Cardiac septum (tissue), 1 donor: ENCODE measurements around the gene INPP4B. TPM values are rescaled to one million over a fixed set of nuclear protein-coding genes. Genes with fewer than 3 reads are reported as not detected.

Experiments
- DNase-seq: peaks from one replicate; pipeline ENCODE4 v3.0.0-alpha.2; 2020; ENCODE audit warnings: low spot score
- intact Hi-C: fragments of 100-400 bp; cut with DNase I; formaldehyde crosslinking; loops from one replicate; pipeline ENCODE4 v1.14.0; 2022
- total RNA-seq: library from RNA; stranded (reverse); fragmentation: NEBNext Ultra II Directional; extraction: Animal tissue kit (Norgen Biotek cat#: 25700); gene quantifications from one replicate; pipeline ENCODE4 v1.2.1, GENCODE V29; 2021
- donor health status: DM: no; HTN: no; CAD: no.

INPP4B gene
- total RNA-seq, 1 donor from 2014 or later: 83.1 TPM

- intact Hi-C loops: no loop called here
- DNase-seq: no peak
These were observed 402.6 kb downstream of the INPP4B start for GRCh38 chr4:142443469-142443868.

- DNase-seq: no peak
- intact Hi-C loops: no loop called here
These were observed 406.0 kb downstream of the INPP4B start for GRCh38 chr4:142440093-142440492.

GRCh38 chr4:142435599-142436235 lies 410.4 kb downstream of the INPP4B start:
- DNase-seq: no peak
- intact Hi-C loops: no loop called here

- intact Hi-C loops: no loop called here
These were observed 411.4 kb downstream of the INPP4B start for GRCh38 chr4:142434519-142435224.

GRCh38 chr4:142428715-142429114 lies 417.4 kb downstream of the INPP4B start:
- DNase-seq: no peak
- intact Hi-C loops: no loop called here

More at GRCh38 chr4:142434519-142435224, 411.4 kb downstream of the INPP4B start:
- no peak for DNase-seq

- no peak for DNase-seq
These were observed 418.6 kb downstream of the INPP4B start for GRCh38 chr4:142427456-142427855.

GRCh38 chr4:142423861-142424260 lies 422.2 kb downstream of the INPP4B start:
- intact Hi-C loops: no loop called here

More at GRCh38 chr4:142427456-142427855, 418.6 kb downstream of the INPP4B start:
- intact Hi-C loops: no loop called here

GRCh38 chr4:142420311-142421095 lies 425.6 kb downstream of the INPP4B start:
- intact Hi-C loops: no loop called here
- no peak for DNase-seq

More at GRCh38 chr4:142423861-142424260, 422.2 kb downstream of the INPP4B start:
- DNase-seq: no peak

GRCh38 chr4:142419712-142420111 lies 426.4 kb downstream of the INPP4B start:
- intact Hi-C loops: no loop called here
- no peak for DNase-seq

- no peak for DNase-seq
- intact Hi-C loops: no loop called here
These were observed 427.4 kb downstream of the INPP4B start for GRCh38 chr4:142418697-142419096.

GRCh38 chr4:142416711-142417275 lies 429.3 kb downstream of the INPP4B start:
- intact Hi-C loops: no loop called here
- DNase-seq: no peak

GRCh38 chr4:142416121-142416520 lies 430.0 kb downstream of the INPP4B start:
- no peak for DNase-seq
- intact Hi-C loops: no loop called here

GRCh38 chr4:142414366-142414990 lies 431.6 kb downstream of the INPP4B start:
- intact Hi-C loops: no loop called here
- DNase-seq: no peak

- no peak for DNase-seq
- intact Hi-C loops: no loop called here
These were observed 432.6 kb downstream of the INPP4B start for GRCh38 chr4:142413485-142413884.

GRCh38 chr4:142411993-142412392 lies 434.1 kb downstream of the INPP4B start:
- intact Hi-C loops: no loop called here
- no peak for DNase-seq

GRCh38 chr4:142408003-142408441 lies 438.1 kb downstream of the INPP4B start:
- intact Hi-C loops: no loop called here

GRCh38 chr4:142407596-142407995 lies 438.5 kb downstream of the INPP4B start:
- DNase-seq: no peak
- intact Hi-C loops: no loop called here

More at GRCh38 chr4:142408003-142408441, 438.1 kb downstream of the INPP4B start:
- no peak for DNase-seq

- intact Hi-C loops: no loop called here
- DNase-seq: no peak
These were observed 439.1 kb downstream of the INPP4B start for GRCh38 chr4:142406917-142407501.

- intact Hi-C loops: no loop called here
- no peak for DNase-seq
These were observed 439.6 kb downstream of the INPP4B start for GRCh38 chr4:142406499-142406835.
